HEK293 (cell line): ENCODE results near the gene TM9SF1.
A peak's percentile ranks its signal among the peaks of the same experiment; 100 is the strongest.

Experiments
- CTCF ChIA-PET: fragments of 350-600 bp; formaldehyde crosslinking; extraction: SDS; loops from one replicate; lab custom pipeline; 2021; ENCODE audit warnings: antibody characterized with exemption; lab: Yijun Ruan, JAX
- POLR2A ChIA-PET: fragments of 300-600 bp; formaldehyde crosslinking; extraction: SDS; loops from one replicate; lab custom pipeline; 2020; ENCODE audit warnings: antibody characterized with exemption, inconsistent platforms; lab: Yijun Ruan, JAX
- H3K27ac ChIP-seq: fragments of 200-500 bp; sonication (Bioruptor generic); 2 replicates; pipeline ENCODE4 v1.5.1; 2014; ENCODE audit warnings: low read depth, low read length, control low read depth, inconsistent platforms; ENCODE audit errors: extremely low read depth
- H3K36me3 ChIP-seq, 2 experiments: fragments of 200-500 bp in 1 of 2; sonication (Bioruptor generic) in 1 of 2; 1 replicate in 1 of 2; 2 replicates in 1 of 2; pipeline ENCODE4 v1.5.1; 2014 to 2017; ENCODE audit warnings: inconsistent platforms in 2 of 2, low read length in 2 of 2; ENCODE audit not compliant: control insufficient read depth in 2 of 2, insufficient read depth in 1 of 2
- H3K4me1 ChIP-seq: fragments of 200-500 bp; sonication (Bioruptor generic); 2 replicates; pipeline ENCODE4 v1.5.1; 2014; ENCODE audit warnings: mild to moderate bottlenecking, low read length, inconsistent platforms; ENCODE audit not compliant: control insufficient read depth, insufficient read depth
- H3K4me3 ChIP-seq: 2 replicates; pipeline ENCODE4 v1.5.1; 2011; ENCODE audit warnings: low read depth, mild to moderate bottlenecking, control low read depth, low read length, moderate library complexity
- H3K9me3 ChIP-seq: fragments of 200-500 bp; sonication (Bioruptor generic); 2 replicates; pipeline ENCODE4 v1.5.1; 2014; ENCODE audit warnings: low read depth, low read length, inconsistent platforms; ENCODE audit not compliant: control insufficient read depth, insufficient read depth
- EGR2 ChIP-seq: fragments of 450-650 bp; formaldehyde crosslinking; IDR thresholded peaks from 2 replicates; pipeline ENCODE4 v1.5.1; 2016; ENCODE audit warnings: low read depth, missing biosample characterization, missing genetic modification characterization
- HOXD13 ChIP-seq: sonication (generic); formaldehyde crosslinking; IDR thresholded peaks from 2 replicates; pipeline ENCODE4 v1.8.0; 2022; ENCODE audit warnings: missing genetic modification reagents, borderline replicate concordance
- KLF7 ChIP-seq: fragments of 450-650 bp; formaldehyde crosslinking; IDR thresholded peaks from 2 replicates; pipeline ENCODE4 v1.5.1; 2016; ENCODE audit warnings: missing biosample characterization, missing genetic modification characterization, borderline replicate concordance
- KLF8 ChIP-seq: fragments of 450-650 bp; formaldehyde crosslinking; IDR thresholded peaks from 2 replicates; pipeline ENCODE4 v1.5.1; 2016; ENCODE audit warnings: missing biosample characterization, missing genetic modification characterization
- OSR2 ChIP-seq: fragments of 450-650 bp; formaldehyde crosslinking; IDR thresholded peaks from 2 replicates; pipeline ENCODE4 v1.5.1; 2016; ENCODE audit warnings: missing biosample characterization, missing genetic modification characterization
- OVOL3 ChIP-seq: fragments of 450-650 bp; formaldehyde crosslinking; IDR thresholded peaks from 2 replicates; pipeline ENCODE4 v1.5.1; 2016; ENCODE audit warnings: missing biosample characterization, missing genetic modification characterization
- SCRT2 ChIP-seq: fragments of 450-650 bp; formaldehyde crosslinking; IDR thresholded peaks from 2 replicates; pipeline ENCODE4 v1.5.1; 2016; ENCODE audit warnings: missing biosample characterization, missing genetic modification characterization
- SP2 ChIP-seq: fragments of 450-650 bp; formaldehyde crosslinking; IDR thresholded peaks from 2 replicates; pipeline ENCODE4 v1.5.1; 2016; ENCODE audit warnings: missing biosample characterization, missing genetic modification characterization
- YY1 ChIP-seq: fragments of 450-650 bp; formaldehyde crosslinking; IDR thresholded peaks from 2 replicates; pipeline ENCODE4 v1.5.1; 2018; ENCODE audit warnings: missing biosample characterization, missing genetic modification characterization
- ZBTB49 ChIP-seq: fragments of 450-650 bp; formaldehyde crosslinking; IDR thresholded peaks from 2 replicates; pipeline ENCODE4 v1.5.1; 2016; ENCODE audit warnings: missing biosample characterization, missing genetic modification characterization, low read depth
- ZBTB7A ChIP-seq: fragments of 450-650 bp; formaldehyde crosslinking; IDR thresholded peaks from 2 replicates; pipeline ENCODE4 v1.5.1; 2016; ENCODE audit warnings: low read depth, missing biosample characterization, missing genetic modification characterization
- ZFP69B ChIP-seq: fragments of 450-650 bp; formaldehyde crosslinking; IDR thresholded peaks from 2 replicates; pipeline ENCODE4 v1.5.1; 2016; ENCODE audit warnings: missing biosample characterization, missing genetic modification characterization
- ZNF132 ChIP-seq: fragments of 450-650 bp; formaldehyde crosslinking; IDR thresholded peaks from 2 replicates; pipeline ENCODE4 v1.5.1; 2017; ENCODE audit warnings: missing biosample characterization, missing genetic modification characterization, borderline replicate concordance
- ZNF214 ChIP-seq: fragments of 450-650 bp; formaldehyde crosslinking; IDR thresholded peaks from 2 replicates; pipeline ENCODE4 v1.5.1; 2017; ENCODE audit warnings: missing biosample characterization, mild to moderate bottlenecking, missing genetic modification characterization, borderline replicate concordance
- ZNF239 ChIP-seq: fragments of 450-650 bp; formaldehyde crosslinking; IDR thresholded peaks from 2 replicates; pipeline ENCODE4 v1.5.1; 2016; ENCODE audit warnings: missing biosample characterization, missing genetic modification characterization
- ZNF324 ChIP-seq: fragments of 450-650 bp; formaldehyde crosslinking; IDR thresholded peaks from 2 replicates; pipeline ENCODE4 v1.5.1; 2016; ENCODE audit warnings: missing biosample characterization, missing genetic modification characterization
- ZNF394 ChIP-seq: fragments of 450-650 bp; formaldehyde crosslinking; IDR thresholded peaks from 2 replicates; pipeline ENCODE4 v1.5.1; 2016; ENCODE audit warnings: missing biosample characterization, missing genetic modification characterization, mild to moderate bottlenecking, moderate library complexity, borderline replicate concordance
- ZNF521 ChIP-seq: fragments of 450-650 bp; formaldehyde crosslinking; IDR thresholded peaks from 2 replicates; pipeline ENCODE4 v1.5.1; 2017; ENCODE audit warnings: missing biosample characterization, mild to moderate bottlenecking, missing genetic modification characterization
- ZNF549 ChIP-seq: fragments of 450-650 bp; IDR thresholded peaks from 2 replicates; pipeline ENCODE4 v1.5.1; 2018; ENCODE audit warnings: missing biosample characterization, missing genetic modification characterization, mild to moderate bottlenecking, inconsistent platforms, moderate library complexity
- ZNF561 ChIP-seq: fragments of 450-650 bp; IDR thresholded peaks from 2 replicates; pipeline ENCODE4 v1.5.1; 2018; ENCODE audit warnings: missing biosample characterization, missing genetic modification characterization, borderline replicate concordance
- ZNF623 ChIP-seq: fragments of 450-650 bp; formaldehyde crosslinking; IDR thresholded peaks from 2 replicates; pipeline ENCODE4 v1.5.1; 2016; ENCODE audit warnings: missing biosample characterization, missing genetic modification characterization
- ZNF639 ChIP-seq: fragments of 450-650 bp; formaldehyde crosslinking; IDR thresholded peaks from 2 replicates; pipeline ENCODE4 v1.5.1; 2016; ENCODE audit warnings: missing biosample characterization, missing genetic modification characterization
- ZNF677 ChIP-seq: fragments of 450-650 bp; IDR thresholded peaks from 2 replicates; pipeline ENCODE4 v1.5.0; 2018; ENCODE audit warnings: missing biosample characterization, mild to moderate bottlenecking, missing genetic modification characterization, moderate library complexity
- ZNF792 ChIP-seq: fragments of 450-650 bp; formaldehyde crosslinking; IDR thresholded peaks from 2 replicates; pipeline ENCODE4 v1.5.1; 2016; ENCODE audit warnings: missing biosample characterization, missing genetic modification characterization
- ZNF830 ChIP-seq: fragments of 450-650 bp; IDR thresholded peaks from 2 replicates; pipeline ENCODE4 v1.5.0; 2018; ENCODE audit warnings: missing biosample characterization, missing genetic modification characterization, low read depth, mild to moderate bottlenecking, moderate library complexity
- ZNF843 ChIP-seq: fragments of 450-650 bp; formaldehyde crosslinking; IDR thresholded peaks from 2 replicates; pipeline ENCODE4 v1.5.1; 2016; ENCODE audit warnings: missing biosample characterization, missing genetic modification characterization

Gene TM9SF1

GRCh38 chr14:24215495-24216344, 20.5 kb upstream of the TM9SF1 start, which contains the start of gene MDP1 (continued):
- no peak for TF ChIP-seq ZBTB49 (tag by site-specific recombination)
- peak; percentile 64 for TF ChIP-seq SP2
- no peak for TF ChIP-seq ZNF214 (tag by site-specific recombination)
- no peak for TF ChIP-seq SCRT2
- peak; percentile 53; the same call in 1 of the 2 replicates for TF ChIP-seq ZFP69B (tag by site-specific recombination)
- TF ChIP-seq ZNF623 (tag by site-specific recombination), result peak; percentile 15; the same call in 1 of the 2 replicates
- peak; percentile 25; the same call in 1 of the 2 replicates for TF ChIP-seq ZNF843 (tag by site-specific recombination)

GRCh38 chr14:24213866-24214662, 18.8 kb upstream of the TM9SF1 start:
- H3K27ac ChIP-seq, result peak overlapping the region; percentile 94
- peak overlapping the region; percentile 26; the same call in 1 of the 2 replicates for H3K4me3 ChIP-seq
- no peaks in the 10 kb centered on the region for H3K4me1 ChIP-seq
- ChIA-PET CTCF (interaction anchor here (0.6 to 1.6 kb wide), 9 partner anchors 9 to 913 kb away, joined by 3 to 4 read pairs (median 3); no protein-coding TSS in a partner anchor), POLR2A (interaction anchor here (0.8 to 4.3 kb wide), 17 partner anchors 9 to 99 kb away, joined by 3 to 43 read pairs (median 5); partner anchors contain the start of genes DCAF11, EMC9, IPO4 and IRF9)
- no peaks in the 10 kb centered on the region for H3K9me3 ChIP-seq
- no peak for TF ChIP-seq ZNF830 (tag by site-specific recombination)
- no peak for TF ChIP-seq OSR2 (tag by site-specific recombination)
- TF ChIP-seq ZNF792 (tag by site-specific recombination), result no peak
- no peak for TF ChIP-seq HOXD13
- TF ChIP-seq ZNF549 (tag by site-specific recombination), result no peak
- peaks cover 13 to 50% of the 10 kb centered on the region in 2 experiments for H3K36me3 ChIP-seq

- Histone ChIP-seq H3K36me3 (peaks cover 16 to 55% of the 10 kb centered on the region in 2 experiments), H3K9me3 (no peaks in the 10 kb centered on the region), H3K4me1 (no peaks in the 10 kb centered on the region), H3K27ac (peak within 1 kb of the TSS; percentile 94), H3K4me3 (peak within 1 kb of the TSS; percentile 91)
- POLR2A ChIA-PET, result interaction anchor here (0.6 to 4.3 kb wide), 22 partner anchors 8 to 1992 kb away, joined by 3 to 43 read pairs (median 5); partner anchors contain the start of genes DCAF11, EMC9, IPO4 and IRF9
- CTCF ChIA-PET, result interaction anchor here (0.6 to 1.6 kb wide), 8 partner anchors 9 to 161 kb away, joined by 3 to 4 read pairs (median 3); partner anchors contain the start of gene IRF9
- TF ChIP-seq ZNF677 (no peak), ZNF561 (tag by site-specific recombination) (0 out of 2 replicates have a peak, but pooled peaks have one; percentile 87), ZNF394 (0 out of 2 replicates have a peak, but pooled peaks have one; percentile 7), EGR2 (peak; percentile 44), KLF8 (peak; percentile 90), ZBTB7A (peak; percentile 32; the same call in 1 of the 2 replicates), ZNF239 (tag by site-specific recombination) (no peak), YY1 (tag by site-specific recombination) (peak; percentile 71), ZNF132 (tag by site-specific recombination) (no peak), ZNF639 (tag by site-specific recombination) (peak; percentile 73), ZNF521 (tag by site-specific recombination) (no peak), KLF7 (peak; percentile 50; the same call in 1 of the 2 replicates), OVOL3 (tag by site-specific recombination) (peak; percentile 78; the same call in 1 of the 2 replicates), ZNF324 (peak; percentile 78)
Observed at GRCh38 chr14:24212924-24213865, 18.0 kb upstream of the TM9SF1 start, which contains the start of gene CHMP4A. TSS of gene CHMP4A (minus strand) at chr14:24213488. CDS start at chr14:24213439, 49 bp downstream.
